MCF 10A (cell line): Measurements from ENCODE around the gene MYO16. TPM values are rescaled to one million over a fixed set of nuclear protein-coding genes. Genes with fewer than 3 reads are reported as not detected.
"Not testable (repeated sequence)": the region's sequence is repeated elsewhere in the genome, so short reads cannot be mapped to it uniquely, and the experiment has no call there.

Experiments used
- BruUV-seq: library from RNA; stranded (reverse); fragments of 400-500 nt; replicated peaks from 2 replicates; lab custom pipeline; 2021; lab: Mats Ljungman, UMichigan
- CTCF ChIA-PET: fragments of 300-600 bp; sonication (Branson Sonifier 250); formaldehyde crosslinking; extraction: SDS; loops from one replicate; lab custom pipeline; 2021; ENCODE audit warnings: antibody characterized with exemption, inconsistent platforms; lab: Yijun Ruan, JAX
- POLR2A ChIA-PET: fragments of 300-600, 350-650 bp; sonication (Branson Sonifier 250); formaldehyde crosslinking; extraction: SDS; loops from one replicate; lab custom pipeline; 2020; ENCODE audit warnings: antibody characterized with exemption, inconsistent platforms; lab: Yijun Ruan, JAX
- DNase-seq: peaks from one replicate; pipeline ENCODE4 v3.0.0-alpha.2; 2018; ENCODE audit not compliant: unreplicated experiment
- H3K27ac Mint-ChIP-seq: one replicate; pipeline ENCODE4 v1.8.0; 2022; ENCODE audit warnings: mild to moderate bottlenecking, low read depth, mixed read lengths; ENCODE audit not compliant: unreplicated experiment
- H3K27me3 Mint-ChIP-seq: one replicate; pipeline ENCODE4 v1.8.0; 2022; ENCODE audit warnings: mixed read lengths; ENCODE audit not compliant: insufficient read depth, unreplicated experiment
- H3K36me3 Mint-ChIP-seq: one replicate; pipeline ENCODE4 v1.8.0; 2022; ENCODE audit warnings: mild to moderate bottlenecking, moderate library complexity, mixed read lengths; ENCODE audit not compliant: insufficient read depth, unreplicated experiment
- H3K4me1 Mint-ChIP-seq: one replicate; pipeline ENCODE4 v1.8.0; 2022; ENCODE audit warnings: mixed read lengths; ENCODE audit not compliant: insufficient read depth, unreplicated experiment
- H3K4me3 Mint-ChIP-seq: one replicate; pipeline ENCODE4 v1.8.0; 2022; ENCODE audit warnings: mild to moderate bottlenecking, moderate library complexity, mixed read lengths; ENCODE audit not compliant: unreplicated experiment
- H3K9me3 Mint-ChIP-seq: one replicate; pipeline ENCODE4 v1.8.0; 2022; ENCODE audit warnings: mixed read lengths; ENCODE audit not compliant: unreplicated experiment
- intact Hi-C: fragments of 100-400 bp; cut with micrococcal nuclease; formaldehyde crosslinking; loops from 2 replicates; pipeline ENCODE4 v1.14.1; 2022
- total RNA-seq: library from RNA; stranded (reverse); gene quantifications from 2 replicates; pipeline ENCODE4 v1.2.3, GENCODE V29; 2022
- TF ChIP-seq, protein P1 (sequence below): fragments of 200-600 bp; IDR thresholded peaks from one replicate; pipeline ENCODE4 v1.8.0; 2022; ENCODE audit warnings: antibody characterized with exemption, mild to moderate bottlenecking; ENCODE audit not compliant: unreplicated experiment

Gene MYO16
- total RNA-seq, 1 experiment from 2014 or later, result not detected

DNA sequence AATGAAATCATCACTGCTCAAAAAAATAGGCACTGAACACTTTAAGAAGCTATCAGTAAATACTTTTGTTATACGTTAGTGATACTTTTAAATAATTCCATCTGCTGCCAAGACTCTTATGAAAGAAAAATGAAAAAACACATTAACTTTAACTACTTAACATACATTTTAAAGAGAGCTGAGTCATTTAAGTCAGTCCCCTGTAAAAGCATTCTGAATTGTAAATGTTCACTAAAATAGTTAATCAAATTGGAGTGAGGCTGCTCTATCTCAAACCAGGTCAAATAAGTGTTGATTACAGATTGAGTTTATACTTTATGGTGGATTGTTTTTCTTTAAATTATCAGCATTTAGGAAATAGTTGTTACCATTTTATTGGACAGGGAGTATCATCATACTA, 274.2 kb downstream of the MYO16 start:
- ChIA-PET CTCF (interaction anchor here (0.9 to 2.8 kb wide), 4 partner anchors 8 to 295 kb away, joined by 3 to 14 read pairs (median 7); no protein-coding TSS in a partner anchor), POLR2A (interaction anchor here (0.9 to 1.2 kb wide), 2 partner anchors 9 to 802 kb away, joined by 3 read pairs; no protein-coding TSS in a partner anchor)
- H3K27me3 Mint-ChIP-seq, result no peaks in the 10 kb centered on the region
- BruUV-seq, result no TSS peak
- TF ChIP-seq, protein P1, sequence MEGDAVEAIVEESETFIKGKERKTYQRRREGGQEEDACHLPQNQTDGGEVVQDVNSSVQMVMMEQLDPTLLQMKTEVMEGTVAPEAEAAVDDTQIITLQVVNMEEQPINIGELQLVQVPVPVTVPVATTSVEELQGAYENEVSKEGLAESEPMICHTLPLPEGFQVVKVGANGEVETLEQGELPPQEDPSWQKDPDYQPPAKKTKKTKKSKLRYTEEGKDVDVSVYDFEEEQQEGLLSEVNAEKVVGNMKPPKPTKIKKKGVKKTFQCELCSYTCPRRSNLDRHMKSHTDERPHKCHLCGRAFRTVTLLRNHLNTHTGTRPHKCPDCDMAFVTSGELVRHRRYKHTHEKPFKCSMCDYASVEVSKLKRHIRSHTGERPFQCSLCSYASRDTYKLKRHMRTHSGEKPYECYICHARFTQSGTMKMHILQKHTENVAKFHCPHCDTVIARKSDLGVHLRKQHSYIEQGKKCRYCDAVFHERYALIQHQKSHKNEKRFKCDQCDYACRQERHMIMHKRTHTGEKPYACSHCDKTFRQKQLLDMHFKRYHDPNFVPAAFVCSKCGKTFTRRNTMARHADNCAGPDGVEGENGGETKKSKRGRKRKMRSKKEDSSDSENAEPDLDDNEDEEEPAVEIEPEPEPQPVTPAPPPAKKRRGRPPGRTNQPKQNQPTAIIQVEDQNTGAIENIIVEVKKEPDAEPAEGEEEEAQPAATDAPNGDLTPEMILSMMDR, result no peak
- DNase-seq, result no peak
- no peak overlapping the region for H3K27ac Mint-ChIP-seq
- H3K4me3 Mint-ChIP-seq, result no peak overlapping the region
- no peaks in the 10 kb centered on the region for H3K9me3 Mint-ChIP-seq
- peaks cover 7% of the 10 kb centered on the region for H3K36me3 Mint-ChIP-seq
- intact Hi-C loops, result no loop called here
- peaks cover 9% of the 10 kb centered on the region for H3K4me1 Mint-ChIP-seq

- Mint-ChIP-seq H3K27ac (no peak overlapping the region), H3K27me3 (no peaks in the 10 kb centered on the region), H3K4me3 (no peak overlapping the region), H3K9me3 (no peaks in the 10 kb centered on the region), H3K4me1 (peaks cover 17% of the 10 kb centered on the region), H3K36me3 (no peaks in the 10 kb centered on the region)
- intact Hi-C loops, result no loop called here
- ChIA-PET CTCF (no interaction called here), POLR2A (interaction anchor here (1.6 to 1.7 kb wide), 2 partner anchors 8 to 48 kb away, joined by 3 to 5 read pairs; no protein-coding TSS in a partner anchor)
- no TSS peak for BruUV-seq
- no peak for DNase-seq
- TF ChIP-seq, protein P1, result no peak
These were observed 282.4 kb downstream of the MYO16 start for GRCh38 chr13:108911807-108912206.

DNA sequence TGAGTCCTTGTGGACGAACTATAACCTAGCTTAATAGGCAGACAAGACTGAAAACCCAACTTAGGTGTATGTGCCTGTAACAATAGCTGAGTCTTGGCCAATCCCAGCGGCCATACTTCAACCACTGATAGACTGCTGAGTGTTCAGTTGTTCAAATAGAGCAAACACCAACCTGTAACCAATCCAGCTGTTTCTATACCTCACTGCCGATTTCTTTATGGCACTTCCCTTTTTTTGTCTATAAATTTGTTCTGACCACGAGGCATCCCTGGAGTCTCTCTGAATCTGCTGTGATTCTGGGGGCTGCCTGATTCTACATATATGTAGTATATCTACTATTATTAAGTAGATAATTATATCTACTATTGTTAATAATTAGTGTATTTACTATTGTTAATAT, 284.3 kb downstream of the MYO16 start:
- not testable (repeated sequence) for H3K4me3 Mint-ChIP-seq, DNase-seq, BruUV-seq, H3K9me3 Mint-ChIP-seq, H3K36me3 Mint-ChIP-seq, H3K27ac Mint-ChIP-seq, H3K27me3 Mint-ChIP-seq
- intact Hi-C loops, result loop anchor here (2.0 kb wide), 1 partner anchor 1195 kb away; no protein-coding TSS in a partner anchor
- CTCF ChIA-PET, result interaction anchor here (0.6 to 4.1 kb wide), 13 partner anchors 10 to 879 kb away, joined by 3 to 74 read pairs (median 6); no protein-coding TSS in a partner anchor
- POLR2A ChIA-PET, result interaction anchor here (0.6 to 2.4 kb wide), 7 partner anchors 8 to 1224 kb away, joined by 3 to 26 read pairs (median 3); no protein-coding TSS in a partner anchor
- H3K4me1 Mint-ChIP-seq, result peaks cover 17% of the 10 kb centered on the region

DNA sequence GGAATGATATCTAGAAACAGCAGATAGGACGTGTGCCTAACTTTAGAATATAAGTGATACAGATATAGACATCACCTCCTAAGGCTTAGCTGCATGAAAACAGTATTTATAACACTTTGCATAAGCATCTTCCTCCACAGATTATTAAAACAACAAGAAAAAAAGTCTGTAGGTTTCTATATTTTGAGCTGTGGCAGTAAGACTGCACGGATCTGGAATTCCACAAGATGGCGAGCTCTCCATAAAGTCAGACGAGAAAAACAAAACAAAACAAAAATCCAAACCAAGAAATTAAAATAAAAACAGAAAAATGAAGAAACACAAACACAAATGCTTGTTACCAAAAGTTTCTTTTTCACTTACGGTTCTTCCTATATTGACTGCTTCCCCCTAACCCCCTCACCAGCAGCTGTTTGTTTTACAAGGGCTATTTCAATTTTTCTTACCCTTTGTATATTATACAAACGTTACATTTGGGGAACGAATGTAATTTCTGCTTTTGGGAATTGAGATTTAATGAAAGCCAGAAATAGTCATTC, 285.8 kb downstream of the MYO16 start:
- intact Hi-C loops, result loop anchor here (1.0 to 5.0 kb wide), 6 partner anchors 42 to 1194 kb away; no protein-coding TSS in a partner anchor
- BruUV-seq, result no TSS peak
- TF ChIP-seq, protein P1, result peak; percentile 64
- peak overlapping the region; percentile 61 for H3K4me3 Mint-ChIP-seq
- peak overlapping the region; percentile 90 for H3K27ac Mint-ChIP-seq
- H3K9me3 Mint-ChIP-seq, result no peaks in the 10 kb centered on the region
- H3K36me3 Mint-ChIP-seq, result no peaks in the 10 kb centered on the region
- H3K27me3 Mint-ChIP-seq, result no peaks in the 10 kb centered on the region
- DNase-seq, result peak; percentile 49
- POLR2A ChIA-PET, result interaction anchor here (0.8 to 3.7 kb wide), 20 partner anchors 9 to 874 kb away, joined by 3 to 74 read pairs (median 4); no protein-coding TSS in a partner anchor
- peaks cover 29% of the 10 kb centered on the region for H3K4me1 Mint-ChIP-seq
- CTCF ChIA-PET, result interaction anchor here (0.6 to 4.1 kb wide), 47 partner anchors 9 to 1343 kb away, joined by 3 to 74 read pairs (median 3); no protein-coding TSS in a partner anchor
